ENCODE measurements around the gene TBP.
"Not testable (repeated sequence)": the region's sequence is repeated elsewhere in the genome, so short reads cannot be mapped to it uniquely, and the experiment has no call there.

The TBP gene

DNA sequence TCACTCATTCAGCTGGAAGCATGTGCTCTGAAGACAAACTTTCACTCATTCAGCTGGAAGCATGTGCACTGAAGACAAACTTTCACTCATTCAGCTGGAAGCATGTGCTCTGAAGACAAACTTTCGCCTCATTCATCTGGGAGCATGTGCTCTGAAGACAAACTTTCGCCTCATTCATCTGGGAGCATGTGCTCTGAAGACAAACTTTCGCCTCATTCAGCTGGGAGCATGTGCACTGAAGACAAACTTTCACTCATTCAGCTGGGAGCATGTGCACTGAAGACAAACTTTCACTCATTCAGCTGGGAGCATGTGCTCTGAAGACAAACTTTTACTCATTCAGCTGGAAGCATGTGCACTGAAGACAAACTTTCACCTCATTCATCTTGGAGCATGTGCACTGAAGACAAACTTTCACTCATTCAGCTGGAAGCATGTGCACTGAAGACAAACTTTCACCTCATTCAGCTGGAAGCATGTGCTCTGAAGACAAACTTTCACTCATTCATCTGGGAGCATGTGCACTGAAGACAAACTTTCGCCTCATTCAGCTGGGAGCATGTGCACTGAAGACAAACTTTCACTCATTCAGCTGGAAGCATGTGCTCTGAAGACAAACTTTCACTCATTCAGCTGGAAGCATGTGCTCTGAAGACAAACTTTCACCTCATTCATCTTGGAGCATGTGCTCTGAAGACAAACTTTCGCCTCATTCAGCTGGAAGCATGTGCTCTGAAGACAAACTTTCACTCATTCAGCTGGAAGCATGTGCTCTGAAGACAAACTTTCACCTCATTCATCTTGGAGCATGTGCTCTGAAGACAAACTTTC lies 45.1 kb upstream of the TBP start:
- H3K36me3 ChIP-seq (ENCODE audit: insufficient read depth); H3K27ac ChIP-seq; H4K20me1 ChIP-seq (ENCODE audit: insufficient read depth); H3K4me1 ChIP-seq (ENCODE audit: low read depth, poor library complexity, severe bottlenecking); H3K27me3 ChIP-seq (ENCODE audit: insufficient read depth, low read depth); H3K4me2 ChIP-seq; H2AFZ ChIP-seq (ENCODE audit: low read depth); H3K9ac ChIP-seq; H3K79me2 ChIP-seq (ENCODE audit: insufficient read depth, low read depth); H3K4me3 ChIP-seq (IDR thresholded peaks at IDR 0.05; ENCODE audit: insufficient read depth, low read depth, low read length): not testable (repeated sequence)

DNA sequence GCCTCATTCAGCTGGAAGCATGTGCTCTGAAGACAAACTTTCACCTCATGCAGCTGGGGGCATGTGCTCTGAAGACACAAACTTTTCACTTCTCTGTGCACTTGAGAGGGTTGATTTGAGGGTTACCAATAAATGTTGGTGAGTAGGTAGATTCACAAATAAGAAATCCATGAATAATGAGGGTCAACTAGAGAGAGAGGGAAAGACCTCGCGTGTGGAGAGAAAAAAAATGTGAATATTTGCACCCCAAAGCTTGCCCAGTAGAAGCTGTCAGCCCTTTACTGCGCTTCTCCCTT lies 44.5 kb upstream of the TBP start:
- TF ChIP-seq, protein P1, sequence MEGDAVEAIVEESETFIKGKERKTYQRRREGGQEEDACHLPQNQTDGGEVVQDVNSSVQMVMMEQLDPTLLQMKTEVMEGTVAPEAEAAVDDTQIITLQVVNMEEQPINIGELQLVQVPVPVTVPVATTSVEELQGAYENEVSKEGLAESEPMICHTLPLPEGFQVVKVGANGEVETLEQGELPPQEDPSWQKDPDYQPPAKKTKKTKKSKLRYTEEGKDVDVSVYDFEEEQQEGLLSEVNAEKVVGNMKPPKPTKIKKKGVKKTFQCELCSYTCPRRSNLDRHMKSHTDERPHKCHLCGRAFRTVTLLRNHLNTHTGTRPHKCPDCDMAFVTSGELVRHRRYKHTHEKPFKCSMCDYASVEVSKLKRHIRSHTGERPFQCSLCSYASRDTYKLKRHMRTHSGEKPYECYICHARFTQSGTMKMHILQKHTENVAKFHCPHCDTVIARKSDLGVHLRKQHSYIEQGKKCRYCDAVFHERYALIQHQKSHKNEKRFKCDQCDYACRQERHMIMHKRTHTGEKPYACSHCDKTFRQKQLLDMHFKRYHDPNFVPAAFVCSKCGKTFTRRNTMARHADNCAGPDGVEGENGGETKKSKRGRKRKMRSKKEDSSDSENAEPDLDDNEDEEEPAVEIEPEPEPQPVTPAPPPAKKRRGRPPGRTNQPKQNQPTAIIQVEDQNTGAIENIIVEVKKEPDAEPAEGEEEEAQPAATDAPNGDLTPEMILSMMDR (conservative IDR thresholded peaks at IDR 0.05; ENCODE audit: low read depth, low read length), result no peak
- Histone ChIP-seq H3K9ac (no peak overlapping the region), H3K79me2 (ENCODE audit: insufficient read depth, low read depth) (no peaks in the 10 kb centered on the region), H2AFZ (ENCODE audit: low read depth) (no peak overlapping the region), H3K36me3 (ENCODE audit: insufficient read depth) (no peaks in the 10 kb centered on the region), H3K27me3 (ENCODE audit: insufficient read depth, low read depth) (no peaks in the 10 kb centered on the region), H3K4me1 (ENCODE audit: low read depth, poor library complexity, severe bottlenecking) (no peaks in the 10 kb centered on the region), H4K20me1 (ENCODE audit: insufficient read depth) (no peaks in the 10 kb centered on the region), H3K27ac (no peak overlapping the region), H3K4me2 (no peak overlapping the region), H3K4me3 (IDR thresholded peaks at IDR 0.05; ENCODE audit: insufficient read depth, low read depth, low read length) (no peak overlapping the region)

DNA sequence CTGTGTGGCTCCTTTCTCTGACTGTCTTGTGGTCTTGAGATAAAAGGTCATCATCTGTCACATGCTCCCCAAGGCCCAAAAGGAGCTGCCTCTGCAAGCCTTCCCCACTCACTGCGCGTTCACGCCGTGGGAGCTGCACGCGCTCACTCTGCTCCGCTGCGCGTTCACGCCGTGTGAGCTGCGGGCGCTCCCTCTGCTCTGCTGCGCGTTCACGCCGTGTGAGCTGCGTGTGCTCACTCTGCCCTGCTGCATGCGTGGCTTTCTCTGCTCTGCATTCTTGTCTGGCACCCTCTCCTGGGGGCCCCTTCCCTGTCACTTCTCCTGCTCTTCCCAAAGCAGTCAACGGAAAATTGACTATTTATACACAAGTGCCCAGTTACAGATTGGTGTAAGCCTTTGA lies 43.5 kb upstream of the TBP start:
- Histone ChIP-seq H3K9ac (no peak overlapping the region), H3K79me2 (ENCODE audit: insufficient read depth, low read depth) (no peaks in the 10 kb centered on the region), H3K4me2 (no peak overlapping the region), H4K20me1 (ENCODE audit: insufficient read depth) (no peaks in the 10 kb centered on the region), H3K27me3 (ENCODE audit: insufficient read depth, low read depth) (no peaks in the 10 kb centered on the region), H3K27ac (no peak overlapping the region), H3K4me3 (IDR thresholded peaks at IDR 0.05; ENCODE audit: insufficient read depth, low read depth, low read length) (no peak overlapping the region), H3K36me3 (ENCODE audit: insufficient read depth) (no peaks in the 10 kb centered on the region), H2AFZ (ENCODE audit: low read depth) (no peak overlapping the region), H3K4me1 (ENCODE audit: low read depth, poor library complexity, severe bottlenecking) (no peaks in the 10 kb centered on the region)
- TF ChIP-seq, protein P1 (conservative IDR thresholded peaks at IDR 0.05; ENCODE audit: low read depth, low read length), result no peak

DNA sequence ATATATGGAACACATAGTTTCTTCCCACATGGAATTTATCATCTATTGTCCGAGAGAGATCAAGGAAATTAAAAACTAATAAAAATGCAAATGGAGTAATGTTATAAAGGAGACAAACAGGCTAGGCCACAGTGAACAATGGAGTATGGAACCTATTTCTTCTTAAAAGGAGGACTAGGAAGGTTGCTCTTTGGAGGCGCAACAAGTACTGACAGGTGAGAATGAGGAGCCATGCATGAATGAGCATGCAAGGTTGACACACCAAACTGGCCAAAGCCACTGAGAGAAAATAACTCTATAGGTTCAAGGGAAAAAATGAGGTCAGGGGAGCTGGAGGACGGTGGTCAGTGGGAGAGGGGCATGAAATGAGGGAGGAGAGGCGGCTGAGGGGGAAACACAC lies 41.9 kb upstream of the TBP start:
- Histone ChIP-seq H3K27me3 (ENCODE audit: insufficient read depth, low read depth) (no peaks in the 10 kb centered on the region), H3K27ac (no peak overlapping the region), H3K4me3 (IDR thresholded peaks at IDR 0.05; ENCODE audit: insufficient read depth, low read depth, low read length) (no peak overlapping the region), H3K9ac (no peak overlapping the region), H3K4me1 (ENCODE audit: low read depth, poor library complexity, severe bottlenecking) (no peaks in the 10 kb centered on the region), H3K4me2 (no peak overlapping the region), H3K79me2 (ENCODE audit: insufficient read depth, low read depth) (no peaks in the 10 kb centered on the region), H4K20me1 (ENCODE audit: insufficient read depth) (no peaks in the 10 kb centered on the region), H2AFZ (ENCODE audit: low read depth) (no peak overlapping the region), H3K36me3 (ENCODE audit: insufficient read depth) (no peaks in the 10 kb centered on the region)
- TF ChIP-seq, protein P1 (conservative IDR thresholded peaks at IDR 0.05; ENCODE audit: low read depth, low read length), result no peak

DNA sequence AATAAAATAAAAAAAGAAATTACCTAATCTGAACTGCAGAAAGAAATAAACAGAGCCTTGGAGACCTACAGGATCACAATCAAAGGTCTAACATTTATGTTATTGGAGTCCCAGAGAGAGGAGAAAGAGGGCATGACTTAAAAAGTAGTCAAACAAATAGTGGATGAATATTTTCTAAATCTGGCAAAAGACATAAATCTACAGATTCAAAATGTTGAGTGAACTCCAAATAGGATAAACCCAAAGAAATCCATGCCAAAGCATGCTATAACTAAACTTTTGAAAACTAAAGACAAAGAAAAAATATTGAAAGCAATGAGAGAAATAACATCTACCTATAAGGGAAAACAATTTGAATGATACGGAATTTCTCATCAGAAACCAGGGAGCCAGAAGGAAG lies 39.3 kb upstream of the TBP start:
- Histone ChIP-seq H3K4me1 (ENCODE audit: low read depth, poor library complexity, severe bottlenecking) (no peaks in the 10 kb centered on the region), H3K36me3 (ENCODE audit: insufficient read depth) (no peaks in the 10 kb centered on the region), H3K4me2 (no peak overlapping the region), H3K27ac (no peak overlapping the region), H2AFZ (ENCODE audit: low read depth) (no peak overlapping the region), H3K79me2 (ENCODE audit: insufficient read depth, low read depth) (no peaks in the 10 kb centered on the region), H3K27me3 (ENCODE audit: insufficient read depth, low read depth) (no peaks in the 10 kb centered on the region), H3K9ac (no peak overlapping the region), H4K20me1 (ENCODE audit: insufficient read depth) (no peaks in the 10 kb centered on the region), H3K4me3 (IDR thresholded peaks at IDR 0.05; ENCODE audit: insufficient read depth, low read depth, low read length) (no peak overlapping the region)
- TF ChIP-seq, protein P1 (conservative IDR thresholded peaks at IDR 0.05; ENCODE audit: low read depth, low read length), result no peak
